Measurements from ENCODE around the gene PTPRN2.

DNA sequence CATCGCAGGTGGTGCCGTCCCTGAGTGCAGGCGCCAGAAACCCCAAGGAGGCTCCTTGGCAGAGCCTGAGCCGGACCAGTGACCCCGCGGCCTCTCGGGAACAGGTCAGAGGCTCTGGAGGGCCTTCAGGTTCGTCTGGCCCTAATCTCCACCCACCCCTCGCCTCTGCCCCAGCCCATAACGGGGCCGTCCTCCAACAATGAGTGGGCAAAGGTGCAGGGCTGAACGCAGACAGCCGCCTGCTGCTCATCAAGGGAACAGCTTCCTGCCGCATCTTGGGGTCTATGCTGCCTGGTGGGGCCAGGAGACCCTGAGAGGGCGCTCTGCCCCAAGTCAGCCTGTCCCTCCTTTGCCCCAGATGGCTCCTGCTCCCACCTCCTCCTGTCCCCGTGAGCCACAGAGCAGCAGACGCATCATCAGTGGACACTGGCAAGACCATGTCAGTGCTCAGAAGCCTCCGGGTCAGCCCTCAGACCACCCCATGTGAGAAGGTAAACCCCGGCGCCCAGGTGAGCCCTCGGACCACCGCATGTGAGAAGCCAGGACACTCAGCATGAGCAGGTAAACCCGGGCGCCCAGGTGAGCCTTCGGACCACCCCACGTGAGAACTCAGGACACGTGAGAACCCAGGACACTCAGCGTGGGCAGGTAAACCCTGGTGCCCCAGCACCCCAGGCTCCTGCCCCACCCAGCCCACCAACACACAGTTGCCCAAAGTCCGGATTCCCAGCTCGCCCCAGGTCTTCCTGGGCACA lies 142.0 kb downstream of the PTPRN2 start:
- TF ChIP-seq POLR2AphosphoS5 (IDR thresholded peaks at IDR 0.05; ENCODE audit: low read depth, low read length) (no peak), CTCF (IDR thresholded peaks at IDR 0.05) (no peak), REST (IDR thresholded peaks at IDR 0.05; ENCODE audit: insufficient read depth in 1 of 2, low read depth in 2 of 2, low read length in 1 of 2) (no peak), SIN3A (IDR thresholded peaks at IDR 0.05; ENCODE audit: borderline replicate concordance, insufficient read depth, low read depth, low read length) (no peak), TCF7L2 (IDR thresholded peaks at IDR 0.05; ENCODE audit: low read depth, low read length) (no peak)
